ENCODE results near the gene ABCA10.

DNA sequence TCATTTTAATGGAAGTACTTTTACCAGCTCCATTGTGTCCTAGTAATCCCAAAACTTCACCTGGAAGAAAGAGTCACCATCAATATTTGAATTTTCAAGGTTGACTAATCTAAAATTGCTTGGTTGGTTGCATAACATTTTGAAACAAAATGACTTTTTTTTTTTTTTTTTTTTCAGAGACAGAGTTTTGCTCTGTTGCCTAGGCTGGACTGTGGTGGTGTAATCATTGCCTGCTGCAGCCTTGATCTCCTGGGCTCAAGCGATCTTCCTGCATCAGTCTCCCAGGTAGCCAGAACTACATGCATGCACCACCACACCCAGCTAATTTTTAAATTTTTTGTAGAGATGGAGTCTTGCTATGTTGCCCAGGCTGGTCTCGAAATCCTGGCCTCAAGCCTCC lies 74.4 kb downstream of the ABCA10 start:
- TF ChIP-seq POLR2AphosphoS5 (IDR thresholded peaks at IDR 0.05) (no peak), POLR2A (IDR thresholded peaks at IDR 0.05) (no peak)
- TF ChIP-seq, protein P1, sequence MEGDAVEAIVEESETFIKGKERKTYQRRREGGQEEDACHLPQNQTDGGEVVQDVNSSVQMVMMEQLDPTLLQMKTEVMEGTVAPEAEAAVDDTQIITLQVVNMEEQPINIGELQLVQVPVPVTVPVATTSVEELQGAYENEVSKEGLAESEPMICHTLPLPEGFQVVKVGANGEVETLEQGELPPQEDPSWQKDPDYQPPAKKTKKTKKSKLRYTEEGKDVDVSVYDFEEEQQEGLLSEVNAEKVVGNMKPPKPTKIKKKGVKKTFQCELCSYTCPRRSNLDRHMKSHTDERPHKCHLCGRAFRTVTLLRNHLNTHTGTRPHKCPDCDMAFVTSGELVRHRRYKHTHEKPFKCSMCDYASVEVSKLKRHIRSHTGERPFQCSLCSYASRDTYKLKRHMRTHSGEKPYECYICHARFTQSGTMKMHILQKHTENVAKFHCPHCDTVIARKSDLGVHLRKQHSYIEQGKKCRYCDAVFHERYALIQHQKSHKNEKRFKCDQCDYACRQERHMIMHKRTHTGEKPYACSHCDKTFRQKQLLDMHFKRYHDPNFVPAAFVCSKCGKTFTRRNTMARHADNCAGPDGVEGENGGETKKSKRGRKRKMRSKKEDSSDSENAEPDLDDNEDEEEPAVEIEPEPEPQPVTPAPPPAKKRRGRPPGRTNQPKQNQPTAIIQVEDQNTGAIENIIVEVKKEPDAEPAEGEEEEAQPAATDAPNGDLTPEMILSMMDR (IDR thresholded peaks at IDR 0.05) = no peak
